Raji (cell line): Measurements from ENCODE around the gene CBX5.

Source experiments
- POLR2A ChIP-seq: IDR thresholded peaks from 2 replicates; pipeline ENCODE4 v1.6.1; 2011; ENCODE audit warnings: low read depth, low read length, control low read depth; ENCODE audit not compliant: insufficient read depth

Gene CBX5

GRCh38 chr12:54197010-54197409, 82.9 kb downstream of the CBX5 start:
- TF ChIP-seq POLR2A = no peak

GRCh38 chr12:54196396-54196795, 83.5 kb downstream of the CBX5 start:
- no peak for TF ChIP-seq POLR2A

- TF ChIP-seq POLR2A = no peak
Measured at GRCh38 chr12:54195737-54196347, 84.1 kb downstream of the CBX5 start.

- no peak for TF ChIP-seq POLR2A
Measured at GRCh38 chr12:54195080-54195736, 84.7 kb downstream of the CBX5 start.

- TF ChIP-seq POLR2A = no peak
Measured at GRCh38 chr12:54193434-54193833, 86.5 kb downstream of the CBX5 start.

- no peak for TF ChIP-seq POLR2A
Measured at GRCh38 chr12:54191550-54192022, 88.3 kb downstream of the CBX5 start.

GRCh38 chr12:54191126-54191525, 88.8 kb downstream of the CBX5 start:
- no peak for TF ChIP-seq POLR2A

- no peak for TF ChIP-seq POLR2A
Measured at GRCh38 chr12:54189198-54189539, 90.8 kb downstream of the CBX5 start.

- no peak for TF ChIP-seq POLR2A
Measured at GRCh38 chr12:54187075-54187474, 92.8 kb downstream of the CBX5 start.

GRCh38 chr12:54185919-54186318, 94.0 kb downstream of the CBX5 start:
- TF ChIP-seq POLR2A = no peak

- TF ChIP-seq POLR2A = no peak
Measured at GRCh38 chr12:54184024-54184805, 95.7 kb downstream of the CBX5 start.

GRCh38 chr12:54182981-54183380, 96.9 kb downstream of the CBX5 start:
- no peak for TF ChIP-seq POLR2A

GRCh38 chr12:54182086-54182485, 97.8 kb downstream of the CBX5 start:
- no peak for TF ChIP-seq POLR2A
